Activated effector memory CD4-positive, alpha-beta T cell treated with Interleukin-2 at 50 U/mL for 16 hours (primary cell): ENCODE data around the gene ELN.

ENCODE experiments used
- DNase-seq: peaks from one replicate; pipeline ENCODE4 v3.0.0-alpha.2; 2020

The ELN gene

GRCh38 chr7:74097937-74098614, 70.1 kb downstream of the ELN start:
- no peak for DNase-seq

GRCh38 chr7:74099031-74099430, 71.1 kb downstream of the ELN start:
- DNase-seq = no peak

- no peak for DNase-seq
Observed at GRCh38 chr7:74101061-74101681, 73.2 kb downstream of the ELN start.

- DNase-seq = no peak
Observed at GRCh38 chr7:74103219-74103772, 75.3 kb downstream of the ELN start.

- no peak for DNase-seq
Observed at GRCh38 chr7:74104702-74105101, 76.7 kb downstream of the ELN start.

GRCh38 chr7:74105992-74106391, 78.0 kb downstream of the ELN start:
- DNase-seq = no peak

- no peak for DNase-seq
Observed at GRCh38 chr7:74106846-74107245, 78.9 kb downstream of the ELN start.

GRCh38 chr7:74115326-74115725, 87.4 kb downstream of the ELN start:
- no peak for DNase-seq

GRCh38 chr7:74116356-74116755, 88.4 kb downstream of the ELN start:
- no peak for DNase-seq
